Measurements from ENCODE around the gene AK3.

The AK3 gene

GRCh38 chr9:4746278-4747030, 5.5 kb upstream of the AK3 start:
- no peak for DNase-seq

- no peak for DNase-seq
These were observed 2.3 kb upstream of the AK3 start for GRCh38 chr9:4743131-4743875.

GRCh38 chr9:4742246-4742645, 1.2 kb upstream of the AK3 start:
- no peak for DNase-seq

- no peak for DNase-seq
These were observed 525 bp upstream of the AK3 start for GRCh38 chr9:4741365-4742089.

- no peak for DNase-seq
These were observed 689 bp downstream of the AK3 start for GRCh38 chr9:4740388-4740637.

- no peak for DNase-seq
These were observed 1.2 kb downstream of the AK3 start for GRCh38 chr9:4739587-4740387.

- no peak for DNase-seq
These were observed 2.0 kb downstream of the AK3 start for GRCh38 chr9:4738866-4739586.

- no peak for DNase-seq
These were observed 6.9 kb downstream of the AK3 start for GRCh38 chr9:4734150-4734549.

- no peak for DNase-seq
These were observed 8.1 kb downstream of the AK3 start for GRCh38 chr9:4732890-4733289.

GRCh38 chr9:4727593-4727992, 13.4 kb downstream of the AK3 start:
- DNase-seq, result no peak

GRCh38 chr9:4725706-4726442, 15.1 kb downstream of the AK3 start:
- no peak for DNase-seq

GRCh38 chr9:4721736-4722135, 19.3 kb downstream of the AK3 start:
- DNase-seq, result no peak

- no peak for DNase-seq
These were observed 22.1 kb downstream of the AK3 start for GRCh38 chr9:4718911-4719310.

- DNase-seq, result no peak
These were observed 23.2 kb downstream of the AK3 start for GRCh38 chr9:4717815-4718214.

- DNase-seq, result no peak
These were observed 24.8 kb downstream of the AK3 start for GRCh38 chr9:4716163-4716562.

GRCh38 chr9:4714266-4715016, 26.6 kb downstream of the AK3 start:
- no peak for DNase-seq

GRCh38 chr9:4713849-4714248, 27.2 kb downstream of the AK3 start:
- DNase-seq, result no peak

- no peak for DNase-seq
These were observed 31.6 kb downstream of the AK3 start for GRCh38 chr9:4709380-4709779.

- DNase-seq, result no peak
These were observed 33.9 kb downstream of the AK3 start for GRCh38 chr9:4706971-4707622.

GRCh38 chr9:4706021-4706420, 35.0 kb downstream of the AK3 start:
- no peak for DNase-seq
